ENCODE measurements around the gene ABCF2. TPM values are rescaled to one million over a fixed set of nuclear protein-coding genes. Genes with fewer than 3 reads are reported as not detected.

ABCF2 gene
- total and polyA plus RNA-seq, 8 donors = 7.1 to 13.6 (median 11.0) TPM

DNA sequence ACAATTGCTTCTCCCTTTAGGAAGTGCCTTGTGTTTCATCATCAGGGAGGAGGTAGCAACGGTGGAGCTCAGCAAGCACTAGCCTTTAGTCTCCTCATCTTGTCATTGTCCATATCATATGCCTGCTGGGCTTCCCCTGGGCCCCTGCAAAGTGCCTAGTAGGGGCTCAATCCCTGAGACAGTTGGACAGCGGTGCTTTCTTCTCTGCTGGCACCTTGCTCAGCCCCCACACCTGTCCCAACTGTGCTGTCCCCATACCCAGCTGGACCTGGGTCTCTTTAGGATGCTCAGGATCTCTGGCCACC lies 16.0 kb upstream of the ABCF2 start:
- FAIRE-seq (no peak), ATAC-seq (no peak), DNase-seq (no peak)
- H3K4me3 ChIP-seq = no peak overlapping the region
- TF ChIP-seq, protein P1, sequence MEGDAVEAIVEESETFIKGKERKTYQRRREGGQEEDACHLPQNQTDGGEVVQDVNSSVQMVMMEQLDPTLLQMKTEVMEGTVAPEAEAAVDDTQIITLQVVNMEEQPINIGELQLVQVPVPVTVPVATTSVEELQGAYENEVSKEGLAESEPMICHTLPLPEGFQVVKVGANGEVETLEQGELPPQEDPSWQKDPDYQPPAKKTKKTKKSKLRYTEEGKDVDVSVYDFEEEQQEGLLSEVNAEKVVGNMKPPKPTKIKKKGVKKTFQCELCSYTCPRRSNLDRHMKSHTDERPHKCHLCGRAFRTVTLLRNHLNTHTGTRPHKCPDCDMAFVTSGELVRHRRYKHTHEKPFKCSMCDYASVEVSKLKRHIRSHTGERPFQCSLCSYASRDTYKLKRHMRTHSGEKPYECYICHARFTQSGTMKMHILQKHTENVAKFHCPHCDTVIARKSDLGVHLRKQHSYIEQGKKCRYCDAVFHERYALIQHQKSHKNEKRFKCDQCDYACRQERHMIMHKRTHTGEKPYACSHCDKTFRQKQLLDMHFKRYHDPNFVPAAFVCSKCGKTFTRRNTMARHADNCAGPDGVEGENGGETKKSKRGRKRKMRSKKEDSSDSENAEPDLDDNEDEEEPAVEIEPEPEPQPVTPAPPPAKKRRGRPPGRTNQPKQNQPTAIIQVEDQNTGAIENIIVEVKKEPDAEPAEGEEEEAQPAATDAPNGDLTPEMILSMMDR (IDR thresholded peaks at IDR 0.05) = no peak
- intact Hi-C loops (cut with DNase I) = loop anchor here in 2 of 3 donors (5.0 to 10.0 kb wide), 2 partner anchors 59 to 62 kb away; no protein-coding TSS in a partner anchor
- H3K4me1 ChIP-seq = peaks cover 12 to 20% (median 18%) of the 10 kb centered on the region in 3 donors
- no peak overlapping the region for H3K27ac ChIP-seq
- H3K36me3 ChIP-seq = peaks cover 0 to 6% (median 0%) of the 10 kb centered on the region in 3 donors
- H3K9me3 ChIP-seq = no peaks in the 10 kb centered on the region
- 44 to 56% methylated on average over 2 of the region's 2 CpGs for WGBS, 2 donors
- H3K27me3 ChIP-seq = no peaks in the 10 kb centered on the region

DNA sequence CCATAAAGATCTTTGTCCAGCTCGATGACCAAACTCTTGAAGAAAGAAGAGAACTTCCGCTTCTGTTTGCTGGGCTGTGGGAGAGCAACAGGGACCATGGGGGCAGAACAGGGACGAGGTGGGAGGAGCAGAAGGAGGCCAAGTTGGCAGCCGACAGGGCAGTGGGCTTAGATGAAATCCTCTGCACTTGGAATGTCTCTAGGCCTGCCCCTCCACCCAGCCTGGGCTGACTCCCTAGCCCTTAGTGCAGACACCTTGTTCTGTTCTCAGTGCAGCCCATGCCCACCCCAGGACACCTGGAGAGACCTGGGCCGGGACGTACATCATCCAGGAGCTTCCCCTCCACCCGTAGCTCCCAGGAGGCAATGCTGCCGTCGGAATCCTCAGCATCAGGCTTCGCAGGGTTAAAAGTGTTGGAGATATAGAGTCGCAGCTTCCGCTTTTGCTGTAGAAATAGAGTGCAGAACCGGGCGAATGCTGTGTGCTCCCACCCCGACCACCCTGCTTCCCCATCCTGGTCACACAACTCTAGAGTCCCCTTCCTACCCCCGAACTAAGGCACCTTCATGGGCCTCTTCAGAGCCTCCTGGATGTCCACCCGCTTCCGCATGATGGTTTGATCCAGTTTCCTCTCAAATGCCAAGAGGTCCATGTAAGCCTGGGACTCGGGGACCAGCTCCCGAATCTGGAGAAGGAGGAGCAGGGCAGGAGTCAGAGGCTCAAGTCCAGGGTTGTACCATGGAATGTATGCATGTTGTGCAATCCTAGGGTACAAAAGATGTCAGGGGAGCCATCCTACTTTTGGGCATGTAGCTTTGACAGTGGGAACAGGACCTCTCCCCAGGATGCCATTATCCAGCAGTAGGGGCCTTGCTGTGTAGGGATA lies 15.4 kb upstream of the ABCF2 start:
- intact Hi-C loops (cut with DNase I) = loop anchor here in 2 of 3 donors (5.0 to 10.0 kb wide), 2 partner anchors 60 to 62 kb away; no protein-coding TSS in a partner anchor
- peaks cover 0 to 12% (median 2%) of the 10 kb centered on the region in 3 donors for H3K36me3 ChIP-seq
- H3K27me3 ChIP-seq = no peaks in the 10 kb centered on the region
- ATAC-seq (no peak), DNase-seq (peak in 1 of 6 donors; percentile 28), FAIRE-seq (no peak)
- WGBS, 2 donors = 62 to 68% methylated on average over 19 to 20 of the region's 20 CpGs
- no peak overlapping the region for H3K27ac ChIP-seq
- no peak overlapping the region for H3K4me3 ChIP-seq
- TF ChIP-seq, protein P1 (IDR thresholded peaks at IDR 0.05) = no peak
- no peaks in the 10 kb centered on the region for H3K9me3 ChIP-seq
- H3K4me1 ChIP-seq = peaks cover 12 to 18% (median 13%) of the 10 kb centered on the region in 3 donors

- ATAC-seq (no peak), FAIRE-seq (no peak), DNase-seq (peak in 1 of 6 donors; percentile 64)
- Histone ChIP-seq H3K4me1 (peaks cover 7 to 13% (median 8%) of the 10 kb centered on the region in 3 donors), H3K9me3 (no peaks in the 10 kb centered on the region), H3K27me3 (no peaks in the 10 kb centered on the region), H3K36me3 (peaks cover 0 to 16% (median 4%) of the 10 kb centered on the region in 3 donors), H3K27ac (no peak overlapping the region), H3K4me3 (no peak overlapping the region)
- intact Hi-C loops (cut with DNase I) = loop anchor here in 2 of 3 donors (5.0 to 10.0 kb wide), 2 partner anchors 61 to 63 kb away; no protein-coding TSS in a partner anchor
- WGBS, 2 donors = 83 to 89% methylated on average over 9 of the region's 9 CpGs
- TF ChIP-seq, protein P1 (IDR thresholded peaks at IDR 0.05) = no peak
Observed at GRCh38 chr7:151241755-151242096, 14.7 kb upstream of the ABCF2 start.

- DNase-seq (no peak), FAIRE-seq (no peak), ATAC-seq (no peak)
- intact Hi-C loops (cut with DNase I) = loop anchor here in 2 of 3 donors (5.0 to 10.0 kb wide), 2 partner anchors 61 to 64 kb away; no protein-coding TSS in a partner anchor
- H3K4me1 ChIP-seq = peaks cover 7 to 13% (median 8%) of the 10 kb centered on the region in 3 donors
- peaks cover 0 to 20% (median 4%) of the 10 kb centered on the region in 3 donors for H3K36me3 ChIP-seq
- WGBS, 2 donors = 84 to 86% methylated on average over 7 of the region's 7 CpGs
- no peak overlapping the region for H3K4me3 ChIP-seq
- TF ChIP-seq, protein P1 (IDR thresholded peaks at IDR 0.05) = no peak
- H3K27me3 ChIP-seq = no peaks in the 10 kb centered on the region
- H3K27ac ChIP-seq = no peak overlapping the region
- no peaks in the 10 kb centered on the region for H3K9me3 ChIP-seq
Observed at GRCh38 chr7:151240942-151241754, 14.1 kb upstream of the ABCF2 start.
